ENCODE measurements around the gene HCAR2. TPM values are rescaled to one million over a fixed set of nuclear protein-coding genes. Genes with fewer than 3 reads are reported as not detected.

Gene HCAR2
- total RNA-seq, 1 experiment from 2014 or later, result not detected

DNA sequence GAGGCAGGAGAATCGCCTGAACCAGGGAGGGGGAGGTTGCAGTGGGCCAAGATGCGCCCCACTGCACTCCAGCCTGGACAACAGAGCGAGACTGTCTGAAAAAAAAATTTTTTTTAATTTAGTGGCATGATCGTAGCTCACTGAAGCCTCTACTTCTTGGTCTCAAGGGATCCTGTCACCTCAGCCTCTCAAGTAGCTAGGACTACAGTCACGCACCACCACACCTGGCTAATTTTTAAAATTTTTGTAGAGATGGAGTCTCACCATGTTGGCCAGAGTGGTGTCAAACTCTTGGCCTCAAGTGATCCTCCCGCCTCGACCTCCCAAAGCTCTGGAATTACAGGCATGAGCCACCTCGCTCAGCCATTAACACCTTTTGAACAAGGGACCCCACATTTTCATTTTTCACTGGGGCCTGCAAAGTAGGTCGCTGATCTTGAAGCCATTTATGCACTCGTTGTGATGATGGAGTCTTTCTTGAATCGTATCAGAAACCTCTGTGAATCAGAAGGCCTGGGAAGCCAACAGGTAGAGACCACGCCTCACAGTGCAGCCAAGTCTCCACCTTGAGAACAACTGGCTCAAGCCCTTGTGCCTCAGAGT lies 21.6 kb upstream of the HCAR2 start:
- peaks cover 10 to 12% of the 10 kb centered on the region in 2 experiments for H3K4me1 Mint-ChIP-seq
- TF ChIP-seq, protein P1, sequence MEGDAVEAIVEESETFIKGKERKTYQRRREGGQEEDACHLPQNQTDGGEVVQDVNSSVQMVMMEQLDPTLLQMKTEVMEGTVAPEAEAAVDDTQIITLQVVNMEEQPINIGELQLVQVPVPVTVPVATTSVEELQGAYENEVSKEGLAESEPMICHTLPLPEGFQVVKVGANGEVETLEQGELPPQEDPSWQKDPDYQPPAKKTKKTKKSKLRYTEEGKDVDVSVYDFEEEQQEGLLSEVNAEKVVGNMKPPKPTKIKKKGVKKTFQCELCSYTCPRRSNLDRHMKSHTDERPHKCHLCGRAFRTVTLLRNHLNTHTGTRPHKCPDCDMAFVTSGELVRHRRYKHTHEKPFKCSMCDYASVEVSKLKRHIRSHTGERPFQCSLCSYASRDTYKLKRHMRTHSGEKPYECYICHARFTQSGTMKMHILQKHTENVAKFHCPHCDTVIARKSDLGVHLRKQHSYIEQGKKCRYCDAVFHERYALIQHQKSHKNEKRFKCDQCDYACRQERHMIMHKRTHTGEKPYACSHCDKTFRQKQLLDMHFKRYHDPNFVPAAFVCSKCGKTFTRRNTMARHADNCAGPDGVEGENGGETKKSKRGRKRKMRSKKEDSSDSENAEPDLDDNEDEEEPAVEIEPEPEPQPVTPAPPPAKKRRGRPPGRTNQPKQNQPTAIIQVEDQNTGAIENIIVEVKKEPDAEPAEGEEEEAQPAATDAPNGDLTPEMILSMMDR (conservative IDR thresholded peaks at IDR 0.05), result no peak
- H3K27ac Mint-ChIP-seq, result peak overlapping the region in 1 of 3 experiments; percentile 32; a peak in 1 of 7 replicates
- H3K4me2 ChIP-seq (ENCODE audit: insufficient read depth, insufficient read length, low read length), result no peak overlapping the region
- no peak overlapping the region for H4K91ac ChIP-seq (ENCODE audit: insufficient read length, low read depth, low read length)
- no CpG with 5 or more reads among the region's 12 CpGs for WGBS (ENCODE audit: extremely low coverage, insufficient read length, low lambda C conversion rate)
- no peaks in the 10 kb centered on the region for H3K9me3 ChIP-seq (ENCODE audit: control insufficient read depth, low read depth, low read length)
- no peak for DNase-seq
- no peak overlapping the region for H3T11ph ChIP-seq (ENCODE audit: low read length)
- no peaks in the 10 kb centered on the region for H3K23me2 ChIP-seq (ENCODE audit: insufficient read length, low read depth, low read length, poor library complexity, severe bottlenecking)
- H3K4ac ChIP-seq (ENCODE audit: low read depth, low read length), result no peak overlapping the region
- H3K79me1 ChIP-seq (ENCODE audit: insufficient read depth, low read depth, low read length, poor library complexity, severe bottlenecking), result no peaks in the 10 kb centered on the region
- H3K23ac ChIP-seq (ENCODE audit: insufficient read length, low read depth, low read length), result no peak overlapping the region
- H2BK12ac ChIP-seq (ENCODE audit: insufficient read length, low read depth, low read length), result no peak overlapping the region
- no peak overlapping the region for H2BK120ac ChIP-seq (ENCODE audit: low read depth, low read length, poor library complexity, severe bottlenecking)
- no peak overlapping the region for H3K18ac ChIP-seq (ENCODE audit: insufficient read length, low read depth, low read length)
- no peak overlapping the region for H4K5ac ChIP-seq (ENCODE audit: insufficient read length, low read depth, low read length)
- H3K4me3 Mint-ChIP-seq, result no peak overlapping the region
- H3K27me3 Mint-ChIP-seq (ENCODE audit: low read depth), result no peaks in the 10 kb centered on the region
- H3K14ac ChIP-seq (ENCODE audit: insufficient read depth, low read length), result no peak overlapping the region
- H4K8ac ChIP-seq (replicated peaks; ENCODE audit: insufficient read length, low read depth, low read length), result no peak overlapping the region
- H2BK20ac ChIP-seq (ENCODE audit: low read depth, low read length, poor library complexity, severe bottlenecking), result no peak overlapping the region
- H3K36me3 Mint-ChIP-seq (ENCODE audit: insufficient read depth in 1 of 3, low read depth in 3 of 3), result no peaks in the 10 kb centered on the region
- no peak overlapping the region for H2BK15ac ChIP-seq (ENCODE audit: low read depth, low read length)
- no peaks in the 10 kb centered on the region for H3K79me2 ChIP-seq (ENCODE audit: insufficient read depth, low read length)
- H2BK5ac ChIP-seq (ENCODE audit: insufficient read length, low read length), result no peak overlapping the region
- H3K4me1 ChIP-seq (ENCODE audit: insufficient read depth, low read length), result no peaks in the 10 kb centered on the region
- no peak overlapping the region for H2AFZ ChIP-seq (ENCODE audit: low read length)
- no peak overlapping the region for H2AK5ac ChIP-seq (ENCODE audit: insufficient read length, low read length)
- no peaks in the 10 kb centered on the region for H3K27me3 ChIP-seq (ENCODE audit: insufficient read depth, low read length)
- H3K56ac ChIP-seq (ENCODE audit: insufficient read length, low read depth, low read length), result no peak overlapping the region
- H3K27ac ChIP-seq (ENCODE audit: insufficient read length, low read depth, low read length), result no peak overlapping the region
- no peaks in the 10 kb centered on the region for H4K20me1 ChIP-seq (ENCODE audit: control insufficient read depth, insufficient read depth, insufficient read length)
- no peaks in the 10 kb centered on the region for H3K9me3 Mint-ChIP-seq
- H3K9ac ChIP-seq (ENCODE audit: extremely low read depth, insufficient read length, low read length), result no peak overlapping the region
